K562 (cell line): ENCODE data around the gene VDAC2. TPM values are rescaled to one million over a fixed set of nuclear protein-coding genes. Genes with fewer than 3 reads are reported as not detected.

Experiments used
- BACH1 ChIP-seq: fragments of 200-800 bp; sonication (Bioruptor generic); IDR thresholded peaks from 2 replicates; pipeline ENCODE4 v1.6.1; 2016; ENCODE audit warnings: missing genetic modification characterization, missing compliant biosample characterization
- DPF2 ChIP-seq: fragments of 450-650 bp; IDR thresholded peaks from 2 replicates; pipeline ENCODE4 v1.6.1; 2016
- E2F1 ChIP-seq: sonication (generic); formaldehyde crosslinking; IDR thresholded peaks from 2 replicates; pipeline ENCODE4 v1.8.1; 2023; ENCODE audit warnings: mild to moderate bottlenecking, missing genetic modification reagents, moderate library complexity
- E2F5 ChIP-seq: sonication (generic); formaldehyde crosslinking; IDR thresholded peaks from 2 replicates; pipeline ENCODE4 v1.8.0; 2022; ENCODE audit warnings: mild to moderate bottlenecking, missing genetic modification reagents
- ELF2 ChIP-seq: fragments of 250-450 bp; sonication (Bioruptor Pico); IDR thresholded peaks from 2 replicates; pipeline ENCODE4 v1.5.0; 2021; ENCODE audit warnings: mild to moderate bottlenecking
- FIP1L1 ChIP-seq: fragments of 200-400 bp; formaldehyde crosslinking; IDR thresholded peaks from 2 replicates; pipeline ENCODE4 v1.6.1; 2018; ENCODE audit warnings: mild to moderate bottlenecking, low read depth, low read length; ENCODE audit not compliant: poor library complexity, severe bottlenecking
- FOXA1 ChIP-seq: fragments of 450-650 bp; IDR thresholded peaks from 2 replicates; pipeline ENCODE4 v1.6.1; 2016; ENCODE audit warnings: mild to moderate bottlenecking, borderline replicate concordance
- HLTF ChIP-seq: fragments of 450-650 bp; IDR thresholded peaks from 2 replicates; pipeline ENCODE4 v1.6.1; 2016
- KDM5B ChIP-seq: fragments of 200-600 bp; sonication (generic); IDR thresholded peaks from 2 replicates; pipeline ENCODE4 v1.6.1; 2012; ENCODE audit warnings: low read depth, mild to moderate bottlenecking, moderate library complexity, low read length, control low read depth, inconsistent platforms; ENCODE audit not compliant: insufficient replicate concordance
- KLF6 ChIP-seq: fragments of 250-450 bp; sonication (Bioruptor Pico); IDR thresholded peaks from 2 replicates; pipeline ENCODE4 v1.4.0; 2020; ENCODE audit warnings: mild to moderate bottlenecking, moderate library complexity, borderline replicate concordance
- MCM7 ChIP-seq, 2 experiments: fragments of 450-650 bp; IDR thresholded peaks; 2 replicates each; pipeline ENCODE4 v1.6.1; 2016 to 2018
- MYNN ChIP-seq, 2 experiments: sonication (generic); formaldehyde crosslinking in 1 of 2; IDR thresholded peaks; 2 replicates each; pipeline versions ENCODE4 v1.5.0 to v1.6.1; 2016 to 2020; ENCODE audit warnings: antibody characterized with exemption in 1 of 2, missing genetic modification reagents in 1 of 2
- NFRKB ChIP-seq: fragments of 450-650 bp; IDR thresholded peaks from 2 replicates; pipeline ENCODE4 v1.6.1; 2016; ENCODE audit warnings: low read depth
- TBP ChIP-seq: optimal IDR thresholded peaks from 2 replicates; pipeline ENCODE3; 2011; ENCODE audit warnings: low read depth, low read length, improper control_type of control experiment
- ZBTB11 ChIP-seq, 3 experiments: fragments of 200-800 bp in 1 of 3; fragments of 250-450 bp in 1 of 3; fragments of 450-650 bp in 1 of 3; sonication (Bioruptor Pico) in 1 of 3; sonication (Bioruptor generic) in 1 of 3; formaldehyde crosslinking in 1 of 3; IDR thresholded peaks; 2 replicates each; pipeline versions ENCODE4 v1.6.1 to v1.8.0; 2016 to 2022; ENCODE audit warnings: mild to moderate bottlenecking in 2 of 3, missing genetic modification characterization in 2 of 3, missing compliant biosample characterization in 1 of 3, moderate library complexity in 1 of 3
- ZNF140 ChIP-seq: fragments of 250-450 bp; sonication (Bioruptor Pico); IDR thresholded peaks from 2 replicates; pipeline ENCODE4 v1.8.0; 2021; ENCODE audit warnings: moderate library complexity, mild to moderate bottlenecking, inconsistent platforms
- ZNF197 ChIP-seq: fragments of 200-800 bp; sonication (Bioruptor generic); IDR thresholded peaks from 2 replicates; pipeline ENCODE4 v1.6.1; 2016; ENCODE audit warnings: low read depth, missing genetic modification characterization, missing compliant biosample characterization
- ZNF239 ChIP-seq: fragments of 250-450 bp; sonication (Bioruptor Pico); IDR thresholded peaks from 2 replicates; pipeline ENCODE4 v1.4.0; 2020; ENCODE audit warnings: mild to moderate bottlenecking
- ZNF253 ChIP-seq: fragments of 250-450 bp; sonication (Bioruptor Pico); conservative IDR thresholded peaks from 2 replicates; pipeline ENCODE4 v1.6.1; 2021; ENCODE audit warnings: mild to moderate bottlenecking
- ZNF280B ChIP-seq: fragments of 250-450 bp; sonication (Bioruptor Pico); IDR thresholded peaks from 2 replicates; pipeline ENCODE4 v1.5.1; 2021; ENCODE audit warnings: mild to moderate bottlenecking
- ZNF696 ChIP-seq: fragments of 250-450 bp; sonication (Bioruptor Pico); conservative IDR thresholded peaks from 2 replicates; pipeline ENCODE4 v1.4.0; 2020; ENCODE audit warnings: mild to moderate bottlenecking, moderate library complexity
- ZNF76 ChIP-seq: fragments of 250-450 bp; sonication (Bioruptor Pico); IDR thresholded peaks from 2 replicates; pipeline ENCODE4 v1.4.0; 2020; ENCODE audit warnings: mild to moderate bottlenecking, moderate library complexity, borderline replicate concordance
- polyA plus RNA-seq, 8 experiments: library from polyadenylated mRNA; depleted of rRNA in 4 of 8; stranded (reverse) in 5 of 8; unstranded in 3 of 8; fragments of >200 nt; fragmentation: Nextera tagmentation in 2 of 8; fragmentation: Illumina TruSeq in 1 of 8; extraction: Ambion mirVana in 2 of 8; extraction: Trizol in 1 of 8; gene quantifications; 2 replicates each; pipeline versions ENCODE4 v1.2.1 to v1.2.3, GENCODE V29; 2011 to 2014; ENCODE audit warnings: inconsistent platforms in 1 of 8, missing spikeins in 1 of 8
- total RNA-seq, 7 experiments: library from RNA; depleted of rRNA in 6 of 7; stranded (reverse); fragments of >200 nt in 6 of 7; fragmentation: Illumina TruSeq in 2 of 7; extraction: Trizol in 2 of 7; gene quantifications; 2 replicates each; pipeline versions ENCODE4 v1.2.1 to v1.2.3, GENCODE V29; 2011 to 2021; ENCODE audit warnings: low replicate concordance in 1 of 7

Gene VDAC2
- total and polyA plus RNA-seq, 9 of the 15 experiments (the other 6 are each of a cell fraction or from before 2014, with no cell fraction given), result 139 to 450 (median 250) TPM

GRCh38 chr10:75211007-75211691 lies 553 bp downstream of the VDAC2 start (continued):
- TF ChIP-seq NFRKB (no peak), ZNF197 (CRISPR knock-in tag) (no peak; the same call in none of the 2 replicates), FOXA1 (no peak), ZBTB11 (CRISPR knock-in tag; IDR thresholded peaks at IDR 0.05) (no peak; a peak in 1 of 6 replicates), ZNF253 (CRISPR knock-in tag) (no peak), E2F1 (CRISPR knock-in tag) (peak; percentile 50; the same call in 1 of the 2 replicates), ZNF280B (CRISPR knock-in tag) (no peak), ELF2 (CRISPR knock-in tag) (no peak), HLTF (no peak), ZNF140 (no peak), ZNF239 (CRISPR knock-in tag) (no peak), KLF6 (CRISPR knock-in tag) (no peak), TBP (peak; percentile 22), FIP1L1 (no peak), ZNF696 (no peak), MYNN (IDR thresholded peaks at IDR 0.05) (no peak), MYNN (CRISPR knock-in tag; IDR thresholded peaks at IDR 0.05) (no peak), ZNF76 (CRISPR knock-in tag) (no peak), MCM7 (IDR thresholded peaks at IDR 0.05) (no peak), KDM5B (no peak), BACH1 (tag) (no peak), DPF2 (no peak), E2F5 (CRISPR knock-in tag) (no peak)
